ENCODE data around the gene HCN2. TPM values are rescaled to one million over a fixed set of nuclear protein-coding genes. Genes with fewer than 3 reads are reported as not detected.

HCN2 gene
- total and polyA plus RNA-seq, 2 of the 13 experiments (the other 11 are each of a cell fraction or from before 2014, with no cell fraction given): 0.01 TPM; not detected in 1

DNA sequence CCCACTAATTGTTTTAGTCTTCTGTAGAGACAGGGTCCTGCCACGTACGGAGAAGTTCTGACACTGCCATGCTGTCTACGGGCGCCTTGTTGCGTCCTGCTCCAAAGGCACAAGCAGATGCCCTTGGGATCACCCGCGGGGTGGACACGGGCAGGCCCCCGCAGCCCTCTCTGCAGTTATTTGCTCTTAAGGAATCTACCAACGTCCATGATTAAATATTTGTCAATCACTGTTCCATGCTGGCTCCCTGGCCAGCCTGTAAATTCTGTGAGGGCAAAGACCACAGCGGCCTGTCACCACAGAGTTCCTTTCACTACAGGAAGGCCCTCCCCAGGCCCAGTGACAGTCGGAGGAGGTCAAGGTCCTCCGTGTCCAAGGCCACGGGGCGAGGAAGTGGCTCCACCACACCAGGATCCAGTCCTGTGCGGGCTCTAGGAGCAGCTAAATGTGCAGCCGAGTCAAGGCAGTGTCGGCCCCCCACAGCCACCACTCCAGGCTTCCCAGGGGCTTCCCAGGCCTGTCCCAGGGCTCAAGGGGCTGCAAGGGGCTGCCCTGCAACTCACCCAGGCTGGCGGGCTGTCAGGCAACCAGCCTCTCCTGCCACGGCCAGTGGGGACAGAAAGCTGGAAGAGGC, 71.2 kb downstream of the HCN2 start (continued):
- TF ChIP-seq DBP (CRISPR knock-in tag; IDR thresholded peaks at IDR 0.05; ENCODE audit: not compliant biosample characterization): no peak
- peak; percentile 37; the same call in 1 of the 2 replicates for TF ChIP-seq CBX5 (CRISPR knock-in tag; IDR thresholded peaks at IDR 0.05; ENCODE audit: borderline replicate concordance)
- peak; percentile 68; the same call in 1 of the 2 replicates for TF ChIP-seq ZBTB7B (CRISPR knock-in tag; IDR thresholded peaks at IDR 0.05)
- TF ChIP-seq DNMT1 (CRISPR knock-in tag; IDR thresholded peaks at IDR 0.05): no peak
- no peak for TF ChIP-seq JUN (CRISPR knock-in tag; IDR thresholded peaks at IDR 0.05)
- no peak for TF ChIP-seq ZNF570 (CRISPR knock-in tag; IDR thresholded peaks at IDR 0.05; ENCODE audit: borderline replicate concordance)
- TF ChIP-seq ZIK1 (CRISPR knock-in tag; IDR thresholded peaks at IDR 0.05; ENCODE audit: borderline replicate concordance, low read depth): 0 out of 2 replicates have a peak, but pooled peaks have one; percentile 64
- no peak for TF ChIP-seq ZNF136 (CRISPR knock-in tag; IDR thresholded peaks at IDR 0.05; ENCODE audit: low read depth)
- TF ChIP-seq AKNA (CRISPR knock-in tag; IDR thresholded peaks at IDR 0.05; ENCODE audit: borderline replicate concordance): no peak
- TF ChIP-seq KLF16 (CRISPR knock-in tag; IDR thresholded peaks at IDR 0.05): peak in 1 of 2 experiments; percentile 92; a peak in 2 of 4 replicates
- TF ChIP-seq GATA4 (IDR thresholded peaks at IDR 0.05; ENCODE audit: borderline replicate concordance, low read depth): 0 out of 2 replicates have a peak, but pooled peaks have one; percentile 21
- TF ChIP-seq, protein P1, sequence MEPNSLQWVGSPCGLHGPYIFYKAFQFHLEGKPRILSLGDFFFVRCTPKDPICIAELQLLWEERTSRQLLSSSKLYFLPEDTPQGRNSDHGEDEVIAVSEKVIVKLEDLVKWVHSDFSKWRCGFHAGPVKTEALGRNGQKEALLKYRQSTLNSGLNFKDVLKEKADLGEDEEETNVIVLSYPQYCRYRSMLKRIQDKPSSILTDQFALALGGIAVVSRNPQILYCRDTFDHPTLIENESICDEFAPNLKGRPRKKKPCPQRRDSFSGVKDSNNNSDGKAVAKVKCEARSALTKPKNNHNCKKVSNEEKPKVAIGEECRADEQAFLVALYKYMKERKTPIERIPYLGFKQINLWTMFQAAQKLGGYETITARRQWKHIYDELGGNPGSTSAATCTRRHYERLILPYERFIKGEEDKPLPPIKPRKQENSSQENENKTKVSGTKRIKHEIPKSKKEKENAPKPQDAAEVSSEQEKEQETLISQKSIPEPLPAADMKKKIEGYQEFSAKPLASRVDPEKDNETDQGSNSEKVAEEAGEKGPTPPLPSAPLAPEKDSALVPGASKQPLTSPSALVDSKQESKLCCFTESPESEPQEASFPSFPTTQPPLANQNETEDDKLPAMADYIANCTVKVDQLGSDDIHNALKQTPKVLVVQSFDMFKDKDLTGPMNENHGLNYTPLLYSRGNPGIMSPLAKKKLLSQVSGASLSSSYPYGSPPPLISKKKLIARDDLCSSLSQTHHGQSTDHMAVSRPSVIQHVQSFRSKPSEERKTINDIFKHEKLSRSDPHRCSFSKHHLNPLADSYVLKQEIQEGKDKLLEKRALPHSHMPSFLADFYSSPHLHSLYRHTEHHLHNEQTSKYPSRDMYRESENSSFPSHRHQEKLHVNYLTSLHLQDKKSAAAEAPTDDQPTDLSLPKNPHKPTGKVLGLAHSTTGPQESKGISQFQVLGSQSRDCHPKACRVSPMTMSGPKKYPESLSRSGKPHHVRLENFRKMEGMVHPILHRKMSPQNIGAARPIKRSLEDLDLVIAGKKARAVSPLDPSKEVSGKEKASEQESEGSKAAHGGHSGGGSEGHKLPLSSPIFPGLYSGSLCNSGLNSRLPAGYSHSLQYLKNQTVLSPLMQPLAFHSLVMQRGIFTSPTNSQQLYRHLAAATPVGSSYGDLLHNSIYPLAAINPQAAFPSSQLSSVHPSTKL (CRISPR knock-in tag; IDR thresholded peaks at IDR 0.05): peak; percentile 96
- TF ChIP-seq CCAR2 (optimal IDR thresholded peaks at IDR 0.05; ENCODE audit: low read depth, low read length): no peak
- TF ChIP-seq, protein P2, sequence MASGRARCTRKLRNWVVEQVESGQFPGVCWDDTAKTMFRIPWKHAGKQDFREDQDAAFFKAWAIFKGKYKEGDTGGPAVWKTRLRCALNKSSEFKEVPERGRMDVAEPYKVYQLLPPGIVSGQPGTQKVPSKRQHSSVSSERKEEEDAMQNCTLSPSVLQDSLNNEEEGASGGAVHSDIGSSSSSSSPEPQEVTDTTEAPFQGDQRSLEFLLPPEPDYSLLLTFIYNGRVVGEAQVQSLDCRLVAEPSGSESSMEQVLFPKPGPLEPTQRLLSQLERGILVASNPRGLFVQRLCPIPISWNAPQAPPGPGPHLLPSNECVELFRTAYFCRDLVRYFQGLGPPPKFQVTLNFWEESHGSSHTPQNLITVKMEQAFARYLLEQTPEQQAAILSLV (CRISPR knock-in tag; IDR thresholded peaks at IDR 0.05; ENCODE audit: borderline replicate concordance): no peak
- TF ChIP-seq, protein P3, sequence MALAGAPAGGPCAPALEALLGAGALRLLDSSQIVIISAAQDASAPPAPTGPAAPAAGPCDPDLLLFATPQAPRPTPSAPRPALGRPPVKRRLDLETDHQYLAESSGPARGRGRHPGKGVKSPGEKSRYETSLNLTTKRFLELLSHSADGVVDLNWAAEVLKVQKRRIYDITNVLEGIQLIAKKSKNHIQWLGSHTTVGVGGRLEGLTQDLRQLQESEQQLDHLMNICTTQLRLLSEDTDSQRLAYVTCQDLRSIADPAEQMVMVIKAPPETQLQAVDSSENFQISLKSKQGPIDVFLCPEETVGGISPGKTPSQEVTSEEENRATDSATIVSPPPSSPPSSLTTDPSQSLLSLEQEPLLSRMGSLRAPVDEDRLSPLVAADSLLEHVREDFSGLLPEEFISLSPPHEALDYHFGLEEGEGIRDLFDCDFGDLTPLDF (CRISPR knock-in tag; IDR thresholded peaks at IDR 0.05): no peak; the same call in 1 of the 2 replicates
- TF ChIP-seq NCOA2 (CRISPR knock-in tag; IDR thresholded peaks at IDR 0.05): peak; percentile 85

All from HepG2 (cell line).